Left ventricle myocardium inferior (tissue), 1 donor: ENCODE results near the gene EIF4A3. TPM values are rescaled to one million over a fixed set of nuclear protein-coding genes. Genes with fewer than 3 reads are reported as not detected.

Experiments used
- DNase-seq: peaks from one replicate; pipeline ENCODE4 v3.0.0-alpha.2; 2020
- H3K27ac ChIP-seq: fragments of 200-600 bp; replicated peaks from 2 replicates; pipeline ENCODE4 v1.8.0; 2021
- H3K27me3 ChIP-seq: fragments of 200-600 bp; 2 replicates; pipeline ENCODE4 v1.8.0; 2021; ENCODE audit warnings: low read depth
- H3K36me3 ChIP-seq: fragments of 200-600 bp; 2 replicates; pipeline ENCODE4 v1.8.0; 2021
- H3K4me1 ChIP-seq: fragments of 200-600 bp; 2 replicates; pipeline ENCODE4 v1.8.0; 2021
- H3K4me3 ChIP-seq: fragments of 200-600 bp; 2 replicates; pipeline ENCODE4 v1.8.0; 2021; ENCODE audit warnings: mild to moderate bottlenecking, moderate library complexity
- H3K9me3 ChIP-seq: fragments of 200-600 bp; replicated peaks from 2 replicates; pipeline ENCODE4 v1.8.0; 2021
- intact Hi-C: fragments of 100-400 bp; cut with micrococcal nuclease; formaldehyde crosslinking; loops from one replicate; pipeline ENCODE4 v1.11.0; 2022
- total RNA-seq: library from RNA; stranded (reverse); fragmentation: NEBNext Ultra II Directional; extraction: Animal tissue kit (Norgen Biotek cat#: 25700); gene quantifications from one replicate; pipeline ENCODE4 v1.2.1, GENCODE V29; 2021
- TF ChIP-seq, protein P1 (sequence below): fragments of 200-600 bp; IDR thresholded peaks from 2 replicates; pipeline ENCODE4 v1.8.0; 2021; ENCODE audit warnings: antibody characterized with exemption, mild to moderate bottlenecking, borderline replicate concordance
- donor health status: DM: no; HTN: yes; CAD: no; lungs with severe emphysema.

EIF4A3 gene
- total RNA-seq, 1 donor from 2014 or later, result 30.0 TPM

DNA sequence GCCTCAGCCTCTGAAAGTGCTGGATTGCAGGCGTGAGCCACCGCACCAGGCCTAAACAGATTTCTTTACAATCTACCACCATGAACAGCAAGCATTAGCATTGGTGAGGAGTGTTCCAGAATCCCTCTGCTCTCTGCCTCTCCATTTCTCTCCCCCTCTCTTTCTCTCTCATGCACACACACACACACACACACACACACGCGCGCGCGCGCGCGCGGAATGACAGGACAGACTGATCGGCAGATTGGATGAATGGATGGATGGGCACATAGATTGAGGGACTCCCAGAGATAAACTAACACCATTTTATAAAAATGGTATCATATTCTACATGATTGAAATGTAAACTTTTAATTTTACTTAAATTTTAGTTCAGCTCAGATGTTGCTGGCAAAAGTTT is 26.2 kb upstream of the EIF4A3 start:
- no peak overlapping the region for H3K27ac ChIP-seq
- no peak overlapping the region for H3K4me3 ChIP-seq
- peaks cover 6% of the 10 kb centered on the region for H3K4me1 ChIP-seq
- H3K9me3 ChIP-seq, result no peaks in the 10 kb centered on the region
- peaks cover 36% of the 10 kb centered on the region for H3K27me3 ChIP-seq
- intact Hi-C loops, result no loop called here
- no peak for DNase-seq
- no peaks in the 10 kb centered on the region for H3K36me3 ChIP-seq
- TF ChIP-seq, protein P1, sequence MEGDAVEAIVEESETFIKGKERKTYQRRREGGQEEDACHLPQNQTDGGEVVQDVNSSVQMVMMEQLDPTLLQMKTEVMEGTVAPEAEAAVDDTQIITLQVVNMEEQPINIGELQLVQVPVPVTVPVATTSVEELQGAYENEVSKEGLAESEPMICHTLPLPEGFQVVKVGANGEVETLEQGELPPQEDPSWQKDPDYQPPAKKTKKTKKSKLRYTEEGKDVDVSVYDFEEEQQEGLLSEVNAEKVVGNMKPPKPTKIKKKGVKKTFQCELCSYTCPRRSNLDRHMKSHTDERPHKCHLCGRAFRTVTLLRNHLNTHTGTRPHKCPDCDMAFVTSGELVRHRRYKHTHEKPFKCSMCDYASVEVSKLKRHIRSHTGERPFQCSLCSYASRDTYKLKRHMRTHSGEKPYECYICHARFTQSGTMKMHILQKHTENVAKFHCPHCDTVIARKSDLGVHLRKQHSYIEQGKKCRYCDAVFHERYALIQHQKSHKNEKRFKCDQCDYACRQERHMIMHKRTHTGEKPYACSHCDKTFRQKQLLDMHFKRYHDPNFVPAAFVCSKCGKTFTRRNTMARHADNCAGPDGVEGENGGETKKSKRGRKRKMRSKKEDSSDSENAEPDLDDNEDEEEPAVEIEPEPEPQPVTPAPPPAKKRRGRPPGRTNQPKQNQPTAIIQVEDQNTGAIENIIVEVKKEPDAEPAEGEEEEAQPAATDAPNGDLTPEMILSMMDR, result no peak

DNA sequence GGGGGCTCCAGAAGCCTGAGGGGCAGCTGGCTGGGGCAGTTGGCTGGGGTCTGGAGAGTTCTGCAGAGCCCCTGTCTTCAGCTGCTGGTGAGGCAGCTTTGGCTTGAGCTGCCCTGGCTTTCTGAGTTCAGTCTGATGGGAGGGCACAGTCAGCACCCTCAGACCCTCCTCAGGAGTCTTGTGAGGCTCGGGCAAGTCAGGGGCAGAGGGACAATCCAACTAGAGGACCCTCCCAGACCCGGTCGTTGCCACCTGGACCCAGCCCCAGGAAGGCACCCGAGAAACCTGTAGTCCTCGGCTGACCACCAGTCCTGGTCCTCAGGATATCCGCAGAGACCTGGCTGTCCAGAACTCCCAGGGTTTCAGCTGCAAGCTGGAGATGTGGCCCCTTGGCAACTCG is 24.8 kb upstream of the EIF4A3 start:
- Histone ChIP-seq H3K9me3 (no peaks in the 10 kb centered on the region), H3K27ac (no peak overlapping the region), H3K36me3 (no peaks in the 10 kb centered on the region), H3K4me3 (no peak overlapping the region), H3K4me1 (peaks cover 6% of the 10 kb centered on the region), H3K27me3 (peaks cover 36% of the 10 kb centered on the region)
- DNase-seq, result no peak
- intact Hi-C loops, result no loop called here
- TF ChIP-seq, protein P1, result no peak

DNA sequence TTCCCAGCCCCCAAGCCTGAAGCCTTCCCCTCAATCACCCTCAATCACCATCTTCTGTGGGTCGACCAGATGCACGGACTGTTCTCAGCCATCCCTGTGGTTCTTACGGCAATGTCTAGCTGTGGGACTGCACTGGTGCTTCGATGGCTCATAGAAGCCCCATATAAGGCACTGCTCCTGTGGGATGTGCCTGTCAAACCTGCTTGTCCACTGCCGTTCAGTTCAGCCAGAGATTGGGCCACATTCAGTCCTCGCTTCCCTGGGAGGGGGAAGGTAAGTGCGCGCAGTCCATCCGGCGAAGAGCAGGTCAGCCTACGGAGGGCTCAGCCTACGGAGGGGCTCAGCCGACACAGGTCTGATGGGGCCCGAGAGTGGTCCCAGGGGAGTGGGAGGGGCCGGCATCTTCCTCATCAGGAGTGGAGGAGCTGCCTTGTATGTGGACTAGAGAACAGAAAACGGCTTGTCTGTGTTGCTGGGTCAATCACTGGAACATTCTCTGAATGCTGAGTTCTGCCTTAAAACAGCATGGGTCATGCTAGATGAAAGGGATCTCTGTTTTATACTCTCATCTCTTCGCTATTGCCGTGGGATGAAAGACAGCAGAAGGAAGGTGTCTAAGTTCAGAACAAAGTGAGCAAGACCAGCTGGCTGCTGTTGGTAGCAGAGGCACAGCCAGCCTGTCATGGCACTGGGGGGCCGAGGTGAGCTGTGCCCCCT is 23.0 kb upstream of the EIF4A3 start, which contains the start of gene CARD14:
TSS of gene CARD14 (plus strand) at position 247 of the 717 bp plus-strand sequence. CDS start 11,409 bp downstream, outside the sequence.
- Histone ChIP-seq H3K4me1 (no peaks in the 10 kb centered on the region), H3K27ac (no peak within 1 kb of the TSS), H3K36me3 (no peaks in the 10 kb centered on the region), H3K4me3 (no peak within 1 kb of the TSS), H3K9me3 (no peaks in the 10 kb centered on the region), H3K27me3 (peaks cover 29% of the 10 kb centered on the region)
- TF ChIP-seq, protein P1, result no peak
- no peak for DNase-seq
- intact Hi-C loops, result no loop called here

DNA sequence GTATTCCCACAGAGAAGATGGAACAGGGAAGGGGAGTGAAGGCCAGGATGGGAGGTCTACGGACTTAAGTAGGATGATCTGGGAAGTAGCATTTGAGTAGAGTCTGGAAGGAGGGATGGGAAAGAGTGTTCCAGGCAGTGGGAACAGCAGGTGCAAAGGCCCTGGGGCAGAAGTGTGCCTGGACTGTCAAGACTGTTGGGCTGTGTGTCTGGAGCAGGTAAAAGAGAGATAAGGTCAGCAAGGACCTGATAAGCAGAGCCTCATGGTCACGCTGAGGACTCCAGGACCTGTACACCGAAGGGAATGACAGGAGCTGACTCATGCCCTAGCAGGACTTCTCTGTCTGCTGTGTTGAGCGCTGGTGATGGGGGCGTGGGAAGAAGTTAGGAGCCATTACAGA is 22.2 kb upstream of the EIF4A3 start:
- H3K4me3 ChIP-seq, result no peak overlapping the region
- TF ChIP-seq, protein P1, result no peak
- peaks cover 29% of the 10 kb centered on the region for H3K27me3 ChIP-seq
- H3K36me3 ChIP-seq, result no peaks in the 10 kb centered on the region
- intact Hi-C loops, result no loop called here
- no peaks in the 10 kb centered on the region for H3K9me3 ChIP-seq
- DNase-seq, result no peak
- H3K27ac ChIP-seq, result no peak overlapping the region
- H3K4me1 ChIP-seq, result no peaks in the 10 kb centered on the region

DNA sequence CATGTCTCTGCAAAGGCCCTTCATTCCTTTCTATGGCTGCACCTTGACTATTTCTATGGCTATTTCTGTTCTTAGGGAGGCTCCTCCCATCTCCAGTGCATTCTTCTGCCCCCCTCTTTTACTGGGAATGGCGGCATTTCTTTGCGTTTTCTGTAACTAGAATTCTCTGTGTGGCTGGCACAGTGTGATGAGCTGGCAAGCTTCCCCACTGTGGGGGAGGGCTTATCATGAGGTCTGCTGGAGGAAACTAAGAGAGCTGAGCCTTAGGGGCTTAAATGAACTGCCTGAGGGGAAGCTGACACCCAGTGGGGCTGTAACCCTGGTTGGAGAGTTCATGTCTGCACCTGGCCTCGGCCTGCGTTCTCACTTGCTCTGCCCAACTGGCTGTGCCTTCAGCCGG is 21.4 kb upstream of the EIF4A3 start:
- Histone ChIP-seq H3K27me3 (peaks cover 29% of the 10 kb centered on the region), H3K36me3 (no peaks in the 10 kb centered on the region), H3K4me1 (no peaks in the 10 kb centered on the region), H3K9me3 (no peaks in the 10 kb centered on the region), H3K27ac (no peak overlapping the region), H3K4me3 (no peak overlapping the region)
- DNase-seq, result no peak
- TF ChIP-seq, protein P1, result no peak
- intact Hi-C loops, result no loop called here
